Mesenchymal stem cell (in vitro differentiated cells and primary cell): ENCODE measurements around the gene MAP7D1.
A peak's percentile ranks its signal among the peaks of the same experiment; 100 is the strongest.

ENCODE experiments used
- DNase-seq: peaks from one replicate; pipeline ENCODE4 v3.0.0-alpha.2; 2013
- H2AFZ ChIP-seq: one replicate; pipeline ENCODE4 v1.6.1; 2013; ENCODE audit warnings: low read depth, mild to moderate bottlenecking, control low read depth, inconsistent platforms, low read length, moderate library complexity
- H2AK5ac ChIP-seq: 2 replicates; pipeline ENCODE4 v1.6.1; 2013; ENCODE audit warnings: low read length, moderate library complexity, mild to moderate bottlenecking, inconsistent platforms; ENCODE audit not compliant: severe bottlenecking
- H2BK120ac ChIP-seq: one replicate; pipeline ENCODE4 v1.6.1; 2013; ENCODE audit warnings: low read depth, mild to moderate bottlenecking, inconsistent platforms, low read length, moderate library complexity
- H2BK12ac ChIP-seq, 2 experiments: one replicate each; pipeline ENCODE4 v1.6.1; 2013; ENCODE audit warnings: inconsistent platforms in 2 of 2, low read length in 2 of 2, mild to moderate bottlenecking in 2 of 2, moderate library complexity in 2 of 2, control low read depth in 1 of 2
- H2BK15ac ChIP-seq: one replicate; pipeline ENCODE4 v1.6.1; 2013; ENCODE audit warnings: mild to moderate bottlenecking, low read depth, inconsistent platforms; ENCODE audit not compliant: poor library complexity, severe bottlenecking
- H2BK5ac ChIP-seq: 2 replicates; pipeline ENCODE4 v1.6.1; 2013; ENCODE audit warnings: low read depth, mild to moderate bottlenecking, low read length, control low read depth, inconsistent platforms; ENCODE audit not compliant: poor library complexity, severe bottlenecking
- H3K14ac ChIP-seq, 2 experiments: one replicate each; pipeline ENCODE4 v1.6.1; 2013; ENCODE audit warnings: inconsistent platforms in 2 of 2, low read length in 2 of 2, control low read depth in 1 of 2, mild to moderate bottlenecking in 1 of 2, moderate library complexity in 1 of 2
- H3K18ac ChIP-seq, 2 experiments: one replicate each; pipeline ENCODE4 v1.6.1; 2013; ENCODE audit warnings: inconsistent platforms in 2 of 2, low read length in 2 of 2, control low read depth in 1 of 2, low read depth in 1 of 2, mild to moderate bottlenecking in 1 of 2
- H3K23ac ChIP-seq, 2 experiments: one replicate each; pipeline ENCODE4 v1.6.1; 2013; ENCODE audit warnings: inconsistent platforms in 2 of 2, low read length in 2 of 2, mild to moderate bottlenecking in 2 of 2, moderate library complexity in 2 of 2, control low read depth in 1 of 2
- H3K27ac ChIP-seq: 2 replicates; pipeline ENCODE4 v1.5.1; 2013; ENCODE audit warnings: mild to moderate bottlenecking, moderate library complexity, low read length, control low read depth, inconsistent platforms; ENCODE audit not compliant: poor library complexity, severe bottlenecking
- H3K27me3 ChIP-seq, 2 experiments: 2 replicates each; pipeline versions ENCODE4 v1.6.1 to v1.7.0; 2013; ENCODE audit warnings: low read length in 2 of 2, mild to moderate bottlenecking in 2 of 2, moderate library complexity in 2 of 2, control low read depth in 1 of 2, inconsistent platforms in 1 of 2; ENCODE audit not compliant: control insufficient read depth in 1 of 2, insufficient read depth in 1 of 2
- H3K36me3 ChIP-seq, 2 experiments: 2 replicates each; pipeline versions ENCODE4 v1.6.1 to v1.7.0; 2013; ENCODE audit warnings: low read length in 2 of 2, control low read depth in 1 of 2, inconsistent platforms in 1 of 2, low read depth in 1 of 2, mild to moderate bottlenecking in 1 of 2; ENCODE audit not compliant: insufficient read depth in 2 of 2, control insufficient read depth in 1 of 2
- H3K4ac ChIP-seq, 2 experiments: one replicate each; pipeline ENCODE4 v1.6.1; 2013; ENCODE audit warnings: inconsistent platforms in 2 of 2, low read length in 2 of 2, mild to moderate bottlenecking in 2 of 2, moderate library complexity in 2 of 2, control low read depth in 1 of 2, low read depth in 1 of 2
- H3K4me1 ChIP-seq: 2 replicates; pipeline ENCODE4 v1.6.1; 2013; ENCODE audit warnings: low read depth, low read length, control low read depth; ENCODE audit not compliant: control insufficient read depth, insufficient read depth
- H3K4me2 ChIP-seq: 2 replicates; pipeline ENCODE4 v1.6.1; 2013; ENCODE audit warnings: low read length, mild to moderate bottlenecking, inconsistent platforms; ENCODE audit not compliant: poor library complexity, severe bottlenecking
- H3K4me3 ChIP-seq, 2 experiments: 2 replicates each; pipeline versions ENCODE4 v1.5.1 to v1.7.0; 2013; ENCODE audit warnings: low read length in 2 of 2, mild to moderate bottlenecking in 2 of 2, control low read depth in 1 of 2, low read depth in 1 of 2; ENCODE audit not compliant: insufficient read depth in 1 of 2
- H3K79me1 ChIP-seq: replicated peaks from 2 replicates; pipeline ENCODE4 v1.6.1; 2013; ENCODE audit warnings: mild to moderate bottlenecking, control low read depth, low read length, inconsistent platforms; ENCODE audit not compliant: poor library complexity, severe bottlenecking
- H3K9ac ChIP-seq: 2 replicates; pipeline ENCODE4 v1.7.0; 2013; ENCODE audit warnings: mild to moderate bottlenecking, low read length, moderate library complexity
- H3K9me3 ChIP-seq: 2 replicates; pipeline ENCODE4 v1.7.0; 2013; ENCODE audit warnings: mild to moderate bottlenecking, low read length; ENCODE audit not compliant: control insufficient read depth
- H4K8ac ChIP-seq: one replicate; pipeline ENCODE4 v1.6.1; 2013; ENCODE audit warnings: inconsistent platforms, mild to moderate bottlenecking, low read length, moderate library complexity
- H4K91ac ChIP-seq: one replicate; pipeline ENCODE4 v1.6.1; 2013; ENCODE audit warnings: mild to moderate bottlenecking, low read length, inconsistent platforms
- WGBS: methylation state at CpG from one replicate; pipeline ENCODE4 v1.1.7; 2013; ENCODE audit warnings: mixed read lengths; 5-methylcytosine and 5-hydroxymethylcytosine counted together

Gene MAP7D1

GRCh38 chr1:36136535-36136934 is 19.4 kb upstream of the MAP7D1 start:
- Histone ChIP-seq H3K9ac (peak overlapping the region; percentile 75), H2BK120ac (no peak overlapping the region), H3K9me3 (no peaks in the 10 kb centered on the region), H2AK5ac (no peak overlapping the region), H3K27ac (no peak overlapping the region), H3K79me1 (peaks cover 23% of the 10 kb centered on the region), H2BK15ac (no peak overlapping the region), H2AFZ (no peak overlapping the region), H3K23ac (no peak overlapping the region), H4K8ac (no peak overlapping the region), H3K18ac (no peak overlapping the region), H2BK5ac (no peak overlapping the region), H2BK12ac (no peak overlapping the region), H3K4me3 (peak overlapping the region in 1 of 2 experiments; percentile 17), H4K91ac (no peak overlapping the region), H3K4ac (no peak overlapping the region), H3K36me3 (peaks cover 20 to 34% of the 10 kb centered on the region in 2 experiments), H3K4me2 (no peak overlapping the region), H3K14ac (no peak overlapping the region), H3K27me3 (no peaks in the 10 kb centered on the region), H3K4me1 (peaks cover 13% of the 10 kb centered on the region)
- 85% methylated on average over 1 of the region's 1 CpG for WGBS
- DNase-seq = peak; percentile 30

- Histone ChIP-seq H2AFZ (no peak overlapping the region), H3K4me1 (peaks cover 13% of the 10 kb centered on the region), H3K9me3 (no peaks in the 10 kb centered on the region), H3K79me1 (peaks cover 23% of the 10 kb centered on the region), H3K4ac (no peak overlapping the region), H3K4me3 (no peak overlapping the region), H2BK120ac (no peak overlapping the region), H3K36me3 (peaks cover 20 to 34% of the 10 kb centered on the region in 2 experiments), H3K27ac (no peak overlapping the region), H3K23ac (no peak overlapping the region), H2BK15ac (no peak overlapping the region), H4K8ac (no peak overlapping the region), H2AK5ac (no peak overlapping the region), H2BK5ac (no peak overlapping the region), H3K9ac (peak overlapping the region; percentile 59), H2BK12ac (no peak overlapping the region), H4K91ac (no peak overlapping the region), H3K27me3 (no peaks in the 10 kb centered on the region), H3K14ac (no peak overlapping the region), H3K18ac (no peak overlapping the region), H3K4me2 (no peak overlapping the region)
- DNase-seq = no peak
- 92% methylated on average over 5 of the region's 5 CpGs for WGBS
Observed at GRCh38 chr1:36137226-36137625, 18.7 kb upstream of the MAP7D1 start.

- no peaks in the 10 kb centered on the region for H3K27me3 ChIP-seq
- H3K18ac ChIP-seq = no peak overlapping the region
- WGBS = 95% methylated on average over 2 of the region's 3 CpGs
- H3K27ac ChIP-seq = no peak overlapping the region
- no peak overlapping the region for H2BK12ac ChIP-seq
- H4K8ac ChIP-seq = no peak overlapping the region
- no peak overlapping the region for H2BK5ac ChIP-seq
- DNase-seq = no peak
- H3K4me1 ChIP-seq = peaks cover 13% of the 10 kb centered on the region
- no peak overlapping the region for H2BK120ac ChIP-seq
- no peak overlapping the region for H2AFZ ChIP-seq
- no peak overlapping the region for H3K4me2 ChIP-seq
- H3K14ac ChIP-seq = no peak overlapping the region
- H3K4me3 ChIP-seq = no peak overlapping the region
- H3K4ac ChIP-seq = no peak overlapping the region
- H2BK15ac ChIP-seq = no peak overlapping the region
- peak overlapping the region; percentile 59 for H3K9ac ChIP-seq
- peaks cover 23% of the 10 kb centered on the region for H3K79me1 ChIP-seq
- no peak overlapping the region for H3K23ac ChIP-seq
- H2AK5ac ChIP-seq = no peak overlapping the region
- peaks cover 20 to 34% of the 10 kb centered on the region in 2 experiments for H3K36me3 ChIP-seq
- no peaks in the 10 kb centered on the region for H3K9me3 ChIP-seq
- H4K91ac ChIP-seq = no peak overlapping the region
Observed at GRCh38 chr1:36137776-36138175, 18.2 kb upstream of the MAP7D1 start.

- H3K4ac ChIP-seq = no peak overlapping the region
- DNase-seq = no peak
- peak overlapping the region; percentile 20 for H3K9ac ChIP-seq
- no peak overlapping the region for H4K8ac ChIP-seq
- no peak overlapping the region for H3K23ac ChIP-seq
- no peak overlapping the region for H2BK120ac ChIP-seq
- no peak overlapping the region for H3K4me2 ChIP-seq
- no peak overlapping the region for H2AFZ ChIP-seq
- no peak overlapping the region for H3K14ac ChIP-seq
- H2BK5ac ChIP-seq = no peak overlapping the region
- peaks cover 23 to 37% of the 10 kb centered on the region in 2 experiments for H3K36me3 ChIP-seq
- H3K18ac ChIP-seq = no peak overlapping the region
- H2AK5ac ChIP-seq = no peak overlapping the region
- H3K4me1 ChIP-seq = peaks cover under 1% of the 10 kb centered on the region
- no peak overlapping the region for H4K91ac ChIP-seq
- no peaks in the 10 kb centered on the region for H3K27me3 ChIP-seq
- H3K79me1 ChIP-seq = peaks cover 23% of the 10 kb centered on the region
- no peak overlapping the region for H3K4me3 ChIP-seq
- no peaks in the 10 kb centered on the region for H3K9me3 ChIP-seq
- no peak overlapping the region for H2BK12ac ChIP-seq
- H3K27ac ChIP-seq = no peak overlapping the region
- no peak overlapping the region for H2BK15ac ChIP-seq
- 93% methylated on average over 5 of the region's 5 CpGs for WGBS
Observed at GRCh38 chr1:36139521-36139920, 16.4 kb upstream of the MAP7D1 start.
